ENCODE results near the gene LENG9. TPM values are rescaled to one million over a fixed set of nuclear protein-coding genes. Genes with fewer than 3 reads are reported as not detected.

The LENG9 gene
- total RNA-seq, 1 experiment from 2014 or later, result 4.2 TPM

GRCh38 chr19:54462655-54463530, 685 bp downstream of the LENG9 start:
- Histone ChIP-seq H3K9me3 (ENCODE audit: low read depth, low read length, poor library complexity, severe bottlenecking) (no peaks in the 10 kb centered on the region), H3K36me3 (ENCODE audit: insufficient read depth, low read length, poor library complexity, severe bottlenecking) (peaks cover 29% of the 10 kb centered on the region), H3K27me3 (replicated peaks; ENCODE audit: insufficient read depth, low read depth, low read length, poor library complexity) (no peaks in the 10 kb centered on the region), H3K4me3 (ENCODE audit: low read depth, low read length, poor library complexity, severe bottlenecking) (peak overlapping the region; percentile 66), H3K4me1 (ENCODE audit: insufficient read depth, low read length, poor library complexity, severe bottlenecking) (peaks cover 30% of the 10 kb centered on the region), H3K27ac (ENCODE audit: low read depth, low read length, poor library complexity, severe bottlenecking) (peak overlapping the region; percentile 97)
- intact Hi-C loops (cut with micrococcal nuclease; ENCODE audit: unreplicated experiment), result no loop called here
- TF ChIP-seq EZH2 (IDR thresholded peaks at IDR 0.05; ENCODE audit: borderline replicate concordance, low read depth, low read length, poor library complexity, severe bottlenecking) (no peak), CTCF (conservative IDR thresholded peaks at IDR 0.05; ENCODE audit: low read depth, low read length) (peak; percentile 69)
- ChIA-PET POLR2A (ENCODE audit: low non-redundant PET) (interaction anchor here (1.0 kb wide), 1 partner anchor 10 kb away, joined by 3 read pairs; the partner anchor contains the start of gene CDC42EP5), CTCF (interaction anchor here (0.7 to 1.0 kb wide), 2 partner anchors 10 to 14 kb away, joined by 3 read pairs; partner anchors contain the start of genes CDC42EP5 and LENG8)
- no TSS peak for BruUV-seq (replicated peaks)
- DNase-seq (ENCODE audit: low spot score), result peak; percentile 84

- BruUV-seq (replicated peaks), result no TSS peak
- intact Hi-C loops (cut with micrococcal nuclease; ENCODE audit: unreplicated experiment), result no loop called here
- no peaks in the 10 kb centered on the region for H3K9me3 ChIP-seq (ENCODE audit: low read depth, low read length, poor library complexity, severe bottlenecking)
- peak overlapping the region; percentile 97 for H3K27ac ChIP-seq (ENCODE audit: low read depth, low read length, poor library complexity, severe bottlenecking)
- ChIA-PET POLR2A (ENCODE audit: low non-redundant PET) (interaction anchor here (0.7 kb wide), 2 partner anchors 12 to 1158 kb away, joined by 10 to 12 read pairs; no protein-coding TSS in a partner anchor), CTCF (interaction anchor here (0.7 to 1.0 kb wide), 2 partner anchors 11 to 13 kb away, joined by 3 read pairs; partner anchors contain the start of genes CDC42EP5 and LENG8)
- DNase-seq (ENCODE audit: low spot score), result peak; percentile 37
- H3K4me1 ChIP-seq (ENCODE audit: insufficient read depth, low read length, poor library complexity, severe bottlenecking), result peaks cover 30% of the 10 kb centered on the region
- no peaks in the 10 kb centered on the region for H3K27me3 ChIP-seq (replicated peaks; ENCODE audit: insufficient read depth, low read depth, low read length, poor library complexity)
- peaks cover 35% of the 10 kb centered on the region for H3K36me3 ChIP-seq (ENCODE audit: insufficient read depth, low read length, poor library complexity, severe bottlenecking)
- TF ChIP-seq CTCF (conservative IDR thresholded peaks at IDR 0.05; ENCODE audit: low read depth, low read length) (no peak), EZH2 (IDR thresholded peaks at IDR 0.05; ENCODE audit: borderline replicate concordance, low read depth, low read length, poor library complexity, severe bottlenecking) (no peak)
- H3K4me3 ChIP-seq (ENCODE audit: low read depth, low read length, poor library complexity, severe bottlenecking), result peak overlapping the region; percentile 66
These were observed 1.4 kb downstream of the LENG9 start for GRCh38 chr19:54462047-54462654.

GRCh38 chr19:54461613-54462012, 2.0 kb downstream of the LENG9 start:
- H3K27ac ChIP-seq (ENCODE audit: low read depth, low read length, poor library complexity, severe bottlenecking), result peak overlapping the region; percentile 97
- CTCF ChIA-PET, result no interaction called here

More at GRCh38 chr19:54461613-54462012, 2.0 kb downstream of the LENG9 start:
- DNase-seq (ENCODE audit: low spot score), result peak; percentile 45
- BruUV-seq (replicated peaks), result no TSS peak
- no peaks in the 10 kb centered on the region for H3K9me3 ChIP-seq (ENCODE audit: low read depth, low read length, poor library complexity, severe bottlenecking)
- peak overlapping the region; percentile 66 for H3K4me3 ChIP-seq (ENCODE audit: low read depth, low read length, poor library complexity, severe bottlenecking)
- POLR2A ChIA-PET (ENCODE audit: low non-redundant PET), result interaction anchor here (0.7 kb wide), 2 partner anchors 12 to 1159 kb away, joined by 10 to 12 read pairs; no protein-coding TSS in a partner anchor
- intact Hi-C loops (cut with micrococcal nuclease; ENCODE audit: unreplicated experiment), result no loop called here
- TF ChIP-seq EZH2 (IDR thresholded peaks at IDR 0.05; ENCODE audit: borderline replicate concordance, low read depth, low read length, poor library complexity, severe bottlenecking) (no peak), CTCF (conservative IDR thresholded peaks at IDR 0.05; ENCODE audit: low read depth, low read length) (no peak)
- H3K36me3 ChIP-seq (ENCODE audit: insufficient read depth, low read length, poor library complexity, severe bottlenecking), result peaks cover 41% of the 10 kb centered on the region
- H3K27me3 ChIP-seq (replicated peaks; ENCODE audit: insufficient read depth, low read depth, low read length, poor library complexity), result no peaks in the 10 kb centered on the region
- peaks cover 30% of the 10 kb centered on the region for H3K4me1 ChIP-seq (ENCODE audit: insufficient read depth, low read length, poor library complexity, severe bottlenecking)
